Endothelial cell of umbilical vein (primary cell): ENCODE results near the gene TBP. TPM values are rescaled to one million over a fixed set of nuclear protein-coding genes. Genes with fewer than 3 reads are reported as not detected.

Source experiments
- Bru-seq: library from RNA; stranded (reverse); fragments of 400-500 nt; gene quantifications from one replicate; lab custom pipeline; 2021; lab: Mats Ljungman, UMichigan
- BruChase-seq, 2 experiments: library from RNA; stranded (reverse); fragments of 400-500 nt; gene quantifications; one replicate each; lab custom pipeline; 2021; lab: Mats Ljungman, UMichigan
- BruUV-seq: library from RNA; stranded (reverse); fragments of 400-500 nt; replicated peaks from 2 replicates; lab custom pipeline; 2021; lab: Mats Ljungman, UMichigan
- CTCF ChIA-PET: fragments of 300-600, 350-600 bp; sonication (Branson Sonifier 250); formaldehyde crosslinking; loops from one replicate; lab custom pipeline; 2021; ENCODE audit warnings: antibody characterized with exemption, inconsistent platforms; lab: Charles Lee
- POLR2A ChIA-PET: fragments of 300-600, 350-600 bp; sonication (Branson Sonifier 250); formaldehyde crosslinking; loops from one replicate; lab custom pipeline; 2021; ENCODE audit warnings: antibody characterized with exemption, inconsistent platforms; lab: Charles Lee
- DNase-seq: peaks from one replicate; pipeline ENCODE4 v3.0.0-alpha.2; 2011; ENCODE audit warnings: low read depth, low spot score
- FAIRE-seq: peaks from 2 replicates; lab custom pipeline; 2011; peaks lifted over from hg19 to GRCh38; lab: Jason Lieb, UNC
- H2AFZ ChIP-seq: 2 replicates; pipeline ENCODE4 v1.6.0; 2012; ENCODE audit warnings: low read depth, low read length, control low read depth, inconsistent platforms
- H3K27ac ChIP-seq: 2 replicates; pipeline ENCODE4 v1.5.1; 2011; ENCODE audit warnings: low read depth, mild to moderate bottlenecking, control low read depth, low read length, moderate library complexity; ENCODE audit not compliant: insufficient read depth
- H3K27me3 ChIP-seq, 2 experiments: 2 replicates each; pipeline versions ENCODE4 v1.6.0 to v1.6.1; 2011; ENCODE audit warnings: low read length in 2 of 2, mixed read lengths in 1 of 2; ENCODE audit not compliant: control insufficient read depth in 2 of 2, insufficient read depth in 2 of 2
- H3K36me3 ChIP-seq, 2 experiments: 2 replicates in 1 of 2; 3 replicates in 1 of 2; pipeline ENCODE4 v1.5.1; 2011; ENCODE audit warnings: low read length in 2 of 2, mild to moderate bottlenecking in 1 of 2, moderate library complexity in 1 of 2; ENCODE audit not compliant: control insufficient read depth in 2 of 2, insufficient read depth in 2 of 2; ENCODE audit errors: extremely low read depth in 1 of 2
- H3K4me1 ChIP-seq: 3 replicates; pipeline ENCODE4 v1.5.1; 2011; ENCODE audit warnings: mild to moderate bottlenecking, low read length; ENCODE audit not compliant: control insufficient read depth, insufficient read depth; ENCODE audit errors: extremely low read depth
- H3K4me2 ChIP-seq: 2 replicates; pipeline ENCODE4 v1.6.1; 2011; ENCODE audit warnings: low read length, control low read depth, mixed read lengths; ENCODE audit not compliant: insufficient read depth
- H3K4me3 ChIP-seq, 3 experiments: fragments of 200-600 bp in 1 of 3; sonication (generic), shearing (Covaris generic) in 1 of 3; replicated peaks in 1 of 3; 2 replicates each; pipeline ENCODE4 v1.5.1; 2011 to 2016; ENCODE audit warnings: control low read depth in 3 of 3, low read length in 3 of 3, mild to moderate bottlenecking in 2 of 3, inconsistent platforms in 1 of 3, low read depth in 1 of 3, moderate library complexity in 1 of 3; ENCODE audit not compliant: insufficient read depth in 1 of 3
- H3K79me2 ChIP-seq: 2 replicates; pipeline ENCODE4 v1.6.0; 2012; ENCODE audit warnings: low read length, inconsistent platforms; ENCODE audit not compliant: control insufficient read depth, insufficient read depth
- H3K9ac ChIP-seq: replicated peaks from 2 replicates; pipeline ENCODE3; 2011; ENCODE audit warnings: low read length, control low read depth; ENCODE audit not compliant: insufficient read depth; ENCODE audit errors: extremely low read depth
- H3K9me1 ChIP-seq: replicated peaks from 3 replicates; pipeline ENCODE4 v1.6.0; 2011; ENCODE audit warnings: mild to moderate bottlenecking, low read length; ENCODE audit not compliant: control insufficient read depth, insufficient read depth; ENCODE audit errors: extremely low read depth
- H3K9me3 ChIP-seq: replicated peaks from 2 replicates; pipeline ENCODE4 v1.5.1; 2012; ENCODE audit warnings: low read length, inconsistent platforms; ENCODE audit not compliant: control insufficient read depth, insufficient read depth
- H4K20me1 ChIP-seq: replicated peaks from 2 replicates; pipeline ENCODE3; 2011; ENCODE audit warnings: mild to moderate bottlenecking, low read length; ENCODE audit not compliant: control insufficient read depth, insufficient read depth; ENCODE audit errors: extremely low read depth
- CTCF ChIP-seq, 2 donors: IDR thresholded peaks; 1 replicate in 1 of 2; 2 replicates in 1 of 2; pipeline ENCODE4 v1.5.1; 2011; ENCODE audit warnings: low read length in 2 of 2, mild to moderate bottlenecking in 2 of 2, moderate library complexity in 2 of 2, control low read depth in 1 of 2, inconsistent platforms in 1 of 2, low read depth in 1 of 2; ENCODE audit not compliant: insufficient read depth in 1 of 2; ENCODE audit errors: extremely low read depth in 1 of 2
- EZH2 ChIP-seq: IDR thresholded peaks from 2 replicates; pipeline ENCODE4 v1.6.1; 2012; ENCODE audit warnings: borderline replicate concordance, low read depth, mild to moderate bottlenecking, moderate library complexity, low read length, inconsistent platforms; ENCODE audit not compliant: severe bottlenecking
- JUN ChIP-seq: IDR thresholded peaks from 2 replicates; pipeline ENCODE4 v1.6.1; 2011; ENCODE audit warnings: borderline replicate concordance, low read depth; ENCODE audit not compliant: insufficient read length, insufficient read depth
- MAX ChIP-seq: IDR thresholded peaks from 2 replicates; pipeline ENCODE4 v1.6.1; 2011; ENCODE audit not compliant: insufficient read depth, insufficient read length
- POLR2A ChIP-seq: IDR thresholded peaks from 2 replicates; pipeline ENCODE4 v1.6.1; 2012; ENCODE audit warnings: low read depth, mild to moderate bottlenecking, control low read depth, low read length
- POLR2AphosphoS5 ChIP-seq: IDR thresholded peaks from 2 replicates; pipeline ENCODE4 v1.6.1; 2012; ENCODE audit warnings: low read depth, mild to moderate bottlenecking, control low read depth, low read length, moderate library complexity; ENCODE audit not compliant: insufficient read depth
- dilution Hi-C: fragments of 300-500 bp; cut with MboI; formaldehyde crosslinking; loops from one replicate; pipeline ENCODE4 v1.15.0; 2019; ENCODE audit warnings: low sequenced_read_pairs; ENCODE audit not compliant: extremely low pct_ligation_motif_present
- intact Hi-C: fragments of 100-400 bp; cut with micrococcal nuclease; formaldehyde crosslinking; loops from one replicate; pipeline ENCODE4 v1.10.0; 2022
- long read RNA-seq: library from polyadenylated mRNA; stranded (forward); transcript quantifications from one replicate; pipeline ENCODE4 v2.0.0, GENCODE V29; 2021
- polyA minus RNA-seq, 3 experiments: library from RNA; depleted of rRNA, polyadenylated mRNA; stranded (reverse); fragments of >200 nt; gene quantifications; 1 replicate in 1 of 3; 2 replicates in 2 of 3; pipeline ENCODE4 v1.2.3, GENCODE V29; 2011
- polyA plus RNA-seq, 4 experiments: library from polyadenylated mRNA; depleted of rRNA in 3 of 4; stranded (reverse) in 3 of 4; unstranded in 1 of 4; fragments of >200 nt; gene quantifications; 2 replicates each; pipeline versions ENCODE4 v1.2.1 to v1.2.3, GENCODE V29; 2011 to 2012; ENCODE audit warnings: missing spikeins in 1 of 4
- total RNA-seq: library from RNA; stranded (reverse); gene quantifications from 2 replicates; pipeline ENCODE4 v1.2.3, GENCODE V29; 2021

TBP gene
- total RNA-seq (15.3 and 17.7 TPM in 2 replicates), polyA plus RNA-seq (17.5 and 24.8 TPM in 2 replicates), polyA minus RNA-seq (16.6 and 23.1 TPM in 2 replicates), Bru-seq, nascent RNA (percentile 85 among the genes with signal in this experiment), BruChase-seq, experiment 1, labeled RNA remaining after a 6-hour chase (percentile 68 among the genes with signal in this experiment), BruChase-seq, experiment 2, labeled RNA remaining after a 2-hour chase (percentile 85 among the genes with signal in this experiment)
- 13.2 and 13.5 TPM in 2 replicates for polyA plus RNA-seq (2011; cell fraction: cytosol; rRNA removed)
- polyA plus RNA-seq (2011; cell fraction: nucleus; rRNA removed) = 26.4 and 31.8 TPM in 2 replicates
- 10.7 and 12.2 TPM in 2 replicates for polyA plus RNA-seq (2012)
- 7.7 TPM for polyA minus RNA-seq (2011; cell fraction: cytosol; rRNA and poly(A)+ RNA removed)
- polyA minus RNA-seq (2011; cell fraction: nucleus; rRNA and poly(A)+ RNA removed) = 15.0 and 15.5 TPM in 2 replicates
- long read RNA-seq, transcript TBP-202 (8 exons, 1,903 nt) = major isoform, 17 of 66 reads
- long read RNA-seq, transcript TBP-201 (8 exons, 1,861 nt) = minor isoform, 14 of 66 reads
- long read RNA-seq, partial matches to known transcripts = 30 of 66 reads
- long read RNA-seq, other reads (novel, unspliced or antisense) = 5 of 66 reads

GRCh38 chr6:170554013-170554795 lies at the start of gene TBP:
Gene TBP (plus strand): TSS chr6:170554369. CDS start chr6:170557030, 2,661 bp downstream.
- ChIA-PET POLR2A (interaction anchor here (1.1 kb wide), 1 partner anchor 30 kb away, joined by 4 read pairs; the partner anchor contains the start of gene PDCD2), CTCF (interaction anchor here (1.0 kb wide), 2 partner anchors 30 to 722 kb away, joined by 5 to 6 read pairs; partner anchors contain the start of gene PDCD2)
- peaks cover 2% of the 10 kb centered on the region for H4K20me1 ChIP-seq
- H3K27ac ChIP-seq = peak within 1 kb of the TSS; percentile 84
- H3K27me3 ChIP-seq = no peaks in the 10 kb centered on the region
- intact Hi-C loops (loop anchor here (1.0 to 2.0 kb wide), 4 partner anchors 30 to 851 kb away; partner anchors contain the start of genes C6orf120, DYNLT2, ERMARD and PDCD2), dilution Hi-C loops (no loop called here)
- BruUV-seq = TSS peak; percentile 61
- peaks cover 0 to 3% of the 10 kb centered on the region in 2 experiments for H3K36me3 ChIP-seq
- peak within 1 kb of the TSS; percentile 91 for H2AFZ ChIP-seq
- H3K9me3 ChIP-seq = no peaks in the 10 kb centered on the region
- peaks cover 65% of the 10 kb centered on the region for H3K79me2 ChIP-seq
- H3K4me1 ChIP-seq = peaks cover 22% of the 10 kb centered on the region
- H3K4me3 ChIP-seq = peak within 1 kb of the TSS; percentile 76 to 89 (median 81)
- DNase-seq = peak; percentile 97
- TF ChIP-seq POLR2A (peak; percentile 86), POLR2AphosphoS5 (peak; percentile 63), JUN (no peak), EZH2 (no peak), MAX (no peak), CTCF (IDR thresholded peaks at IDR 0.05; ENCODE audit: extremely low read depth in 1 of 2, insufficient read depth in 1 of 2, low read depth in 1 of 2, low read length in 2 of 2) (no peak)
- FAIRE-seq = peak; percentile 98
- H3K9ac ChIP-seq = peak within 1 kb of the TSS; percentile 89
- H3K4me2 ChIP-seq = peak within 1 kb of the TSS; percentile 92
- no peaks in the 10 kb centered on the region for H3K9me1 ChIP-seq
